Adrenal gland (tissue), 5 donors: ENCODE results near the gene ZMYND10.

Experiments
- POLR2A ChIP-seq, 2 donors: fragments of 450-650 bp; IDR thresholded peaks; one replicate each; pipeline ENCODE4 v1.6.1; 2017; ENCODE audit warnings: antibody characterized with exemption in 2 of 2, mild to moderate bottlenecking in 2 of 2, moderate library complexity in 1 of 2
- TF ChIP-seq, protein P1 (sequence below), 6 experiments: fragments of 450-650 bp in 4 of 6; fragments of 200-600 bp in 2 of 6; sonication (generic) in 1 of 6; IDR thresholded peaks; 1 replicate in 5 of 6; 2 replicates in 1 of 6; pipeline versions ENCODE4 v1.5.1 to v1.8.0; 2016 to 2021; ENCODE audit warnings: antibody characterized with exemption in 6 of 6, mild to moderate bottlenecking in 2 of 6, moderate library complexity in 1 of 6
- donor health status: DM: no; HTN: no; CAD: no.

DNA sequence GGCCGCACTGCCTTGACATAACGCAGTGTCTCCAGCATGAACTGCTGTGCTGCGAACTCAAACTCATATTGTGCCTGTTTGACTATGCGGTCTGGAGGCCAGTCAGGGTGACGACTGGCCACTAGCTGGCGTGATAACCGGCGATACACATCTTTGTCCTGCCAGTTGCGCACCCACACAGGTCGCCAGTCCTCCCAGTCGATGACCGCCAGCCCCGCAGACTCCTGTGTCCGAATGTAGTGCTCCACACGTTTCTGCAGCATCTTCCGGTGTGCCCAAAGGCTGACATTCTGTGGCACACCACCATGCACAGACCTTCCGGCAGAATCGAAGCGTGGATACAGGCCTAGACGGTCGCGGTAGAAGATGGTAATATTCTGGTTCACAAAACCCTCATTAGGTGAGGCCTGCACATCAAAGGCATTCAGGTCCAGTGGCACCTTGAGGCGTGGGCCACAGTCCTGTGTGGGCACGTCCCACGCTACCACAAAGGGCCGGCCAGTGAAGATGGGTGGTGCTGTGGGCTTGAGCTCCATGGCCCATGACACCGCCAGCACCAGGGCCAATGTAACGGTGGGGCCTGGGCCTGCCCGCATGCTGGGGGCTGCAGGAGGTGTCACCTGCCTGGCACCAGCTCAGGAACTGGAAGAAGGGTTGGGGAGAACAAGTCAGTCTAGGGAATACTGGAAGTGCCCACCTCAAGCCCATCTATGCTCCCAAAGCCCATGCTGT lies 25.5 kb downstream of the ZMYND10 start:
- TF ChIP-seq, protein P1, sequence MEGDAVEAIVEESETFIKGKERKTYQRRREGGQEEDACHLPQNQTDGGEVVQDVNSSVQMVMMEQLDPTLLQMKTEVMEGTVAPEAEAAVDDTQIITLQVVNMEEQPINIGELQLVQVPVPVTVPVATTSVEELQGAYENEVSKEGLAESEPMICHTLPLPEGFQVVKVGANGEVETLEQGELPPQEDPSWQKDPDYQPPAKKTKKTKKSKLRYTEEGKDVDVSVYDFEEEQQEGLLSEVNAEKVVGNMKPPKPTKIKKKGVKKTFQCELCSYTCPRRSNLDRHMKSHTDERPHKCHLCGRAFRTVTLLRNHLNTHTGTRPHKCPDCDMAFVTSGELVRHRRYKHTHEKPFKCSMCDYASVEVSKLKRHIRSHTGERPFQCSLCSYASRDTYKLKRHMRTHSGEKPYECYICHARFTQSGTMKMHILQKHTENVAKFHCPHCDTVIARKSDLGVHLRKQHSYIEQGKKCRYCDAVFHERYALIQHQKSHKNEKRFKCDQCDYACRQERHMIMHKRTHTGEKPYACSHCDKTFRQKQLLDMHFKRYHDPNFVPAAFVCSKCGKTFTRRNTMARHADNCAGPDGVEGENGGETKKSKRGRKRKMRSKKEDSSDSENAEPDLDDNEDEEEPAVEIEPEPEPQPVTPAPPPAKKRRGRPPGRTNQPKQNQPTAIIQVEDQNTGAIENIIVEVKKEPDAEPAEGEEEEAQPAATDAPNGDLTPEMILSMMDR (IDR thresholded peaks at IDR 0.05), result no peak
- TF ChIP-seq POLR2A (IDR thresholded peaks at IDR 0.05), result no peak
